GM18505 (cell line): ENCODE measurements around the gene TMEM258.

Experiments used
- ATAC-seq: cut with Tn5 transposase; IDR thresholded peaks from one replicate; pipeline ENCODE4 v1.9.1; 2021; ENCODE audit not compliant: unreplicated experiment
- POLR2A ChIP-seq: IDR thresholded peaks from 4 replicates; pipeline ENCODE4 v1.6.1; 2011; ENCODE audit warnings: borderline replicate concordance; ENCODE audit not compliant: insufficient read depth, insufficient read length; ENCODE audit errors: extremely low read depth

TMEM258 gene

DNA sequence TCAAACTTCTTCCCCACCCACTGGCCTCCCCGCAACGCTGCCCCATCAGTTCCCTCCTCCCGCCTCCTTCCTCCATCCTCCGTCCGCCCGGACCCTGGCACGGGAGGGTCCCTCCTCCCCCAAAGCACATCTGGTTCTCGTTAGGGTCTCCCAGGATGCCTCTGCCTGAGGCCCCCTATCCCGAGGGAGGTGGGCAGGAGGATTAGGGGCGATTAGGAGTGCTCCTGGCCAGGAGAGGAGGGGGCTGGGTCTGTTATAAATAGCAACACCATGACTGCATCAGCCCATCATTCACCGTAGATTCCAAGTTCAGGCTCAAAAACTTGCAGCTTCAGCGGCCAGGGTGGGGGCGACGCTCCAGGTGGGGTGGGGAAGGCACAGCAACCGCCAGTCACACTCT lies 29.6 kb downstream of the TMEM258 start:
- no peak for ATAC-seq

GRCh38 chr11:61762223-61762615 lies 30.2 kb downstream of the TMEM258 start:
- TF ChIP-seq POLR2A, result no peak
- ATAC-seq, result no peak

More for the DNA sequence above, 29.6 kb downstream of the TMEM258 start:
- no peak for TF ChIP-seq POLR2A

DNA sequence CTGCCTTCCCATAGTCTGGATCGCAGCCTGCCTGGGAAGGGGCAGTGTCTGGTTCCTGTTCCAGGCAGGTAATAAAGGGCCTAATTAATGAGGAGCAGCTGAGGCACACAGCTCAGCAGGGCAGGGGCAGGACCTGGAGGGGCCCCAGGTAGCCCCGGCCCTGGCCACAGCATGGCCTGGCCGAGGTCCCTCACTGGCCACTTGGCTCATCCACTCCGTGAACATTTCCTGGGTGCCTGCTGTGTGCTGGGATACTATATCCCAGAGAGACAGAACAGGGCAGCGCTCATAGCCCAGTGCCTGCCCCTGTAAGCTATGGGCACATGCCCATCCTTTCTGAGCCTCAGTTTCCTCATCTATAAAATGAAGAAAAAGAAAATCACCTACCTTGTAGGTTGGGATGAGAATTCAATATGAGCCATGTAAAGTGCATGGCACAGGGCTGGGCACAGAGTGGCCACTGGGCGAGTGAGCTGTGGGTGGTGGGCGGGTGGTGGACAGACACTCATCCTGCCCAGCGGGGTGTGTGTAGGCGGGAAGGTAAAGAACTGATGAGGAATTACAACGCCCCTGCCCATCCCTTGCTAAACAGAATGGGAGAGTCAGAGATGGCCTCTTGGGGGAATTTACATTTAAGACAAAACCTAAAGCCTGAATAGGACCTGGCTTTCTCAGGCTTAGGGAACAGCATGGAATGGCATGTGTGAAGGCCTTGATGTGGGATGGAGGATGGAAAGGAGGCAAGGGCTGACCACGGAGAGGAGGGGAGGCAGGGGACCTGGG lies 30.8 kb downstream of the TMEM258 start:
- TF ChIP-seq POLR2A, result no peak
- ATAC-seq, result no peak

DNA sequence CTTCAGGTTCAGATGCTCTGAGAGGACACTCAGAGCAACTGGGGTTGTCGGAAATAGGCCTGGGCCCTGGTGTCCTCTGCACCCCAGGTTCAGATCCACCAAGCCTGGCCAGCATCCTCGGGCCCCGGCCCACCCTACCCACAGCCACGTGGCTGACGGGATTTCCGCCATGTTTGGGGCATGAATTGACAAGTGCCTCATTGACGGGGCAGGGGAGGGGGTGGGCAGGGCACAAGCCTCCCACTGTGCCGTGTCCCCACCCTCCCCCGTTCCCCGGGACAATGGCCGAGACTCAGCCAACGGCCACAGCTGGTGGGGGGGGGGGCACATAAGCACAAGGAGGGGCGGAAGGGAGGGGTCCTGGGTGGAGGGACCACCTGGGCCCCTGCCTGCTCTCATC lies 31.5 kb downstream of the TMEM258 start:
- no peak for TF ChIP-seq POLR2A
- ATAC-seq, result no peak

DNA sequence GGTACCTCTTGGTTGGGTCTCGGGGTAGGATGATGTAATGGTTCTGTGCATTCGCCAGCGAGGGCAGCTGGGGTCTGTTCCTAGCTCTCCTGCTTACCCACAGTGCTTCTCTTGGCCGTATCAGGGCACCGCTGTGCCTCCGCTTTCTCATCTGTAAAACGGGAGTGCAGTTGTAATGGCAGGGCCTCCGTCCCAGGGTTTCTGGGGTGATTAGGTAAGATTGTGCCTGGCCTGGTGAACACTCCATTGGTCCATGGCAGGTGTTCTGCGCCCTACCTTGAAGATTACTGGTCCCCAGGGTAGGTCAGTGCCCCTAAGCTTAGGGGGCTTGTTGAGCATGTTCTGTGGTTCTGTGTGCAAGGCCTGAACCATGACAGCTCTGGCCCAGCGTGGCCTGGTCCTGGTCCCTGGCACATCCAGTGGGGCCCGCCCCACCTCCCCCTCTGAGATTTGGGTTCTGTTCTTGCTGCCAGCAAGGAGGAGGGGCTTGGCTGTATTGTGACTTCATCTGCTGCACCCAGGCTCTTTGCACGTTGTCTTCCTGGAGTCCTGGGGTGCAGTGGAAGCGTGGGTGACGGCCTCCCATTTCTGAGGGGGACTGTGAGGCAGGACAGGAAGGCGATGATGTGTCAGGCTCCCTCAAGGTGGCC lies 35.1 kb downstream of the TMEM258 start:
- ATAC-seq, result no peak
- no peak for TF ChIP-seq POLR2A

DNA sequence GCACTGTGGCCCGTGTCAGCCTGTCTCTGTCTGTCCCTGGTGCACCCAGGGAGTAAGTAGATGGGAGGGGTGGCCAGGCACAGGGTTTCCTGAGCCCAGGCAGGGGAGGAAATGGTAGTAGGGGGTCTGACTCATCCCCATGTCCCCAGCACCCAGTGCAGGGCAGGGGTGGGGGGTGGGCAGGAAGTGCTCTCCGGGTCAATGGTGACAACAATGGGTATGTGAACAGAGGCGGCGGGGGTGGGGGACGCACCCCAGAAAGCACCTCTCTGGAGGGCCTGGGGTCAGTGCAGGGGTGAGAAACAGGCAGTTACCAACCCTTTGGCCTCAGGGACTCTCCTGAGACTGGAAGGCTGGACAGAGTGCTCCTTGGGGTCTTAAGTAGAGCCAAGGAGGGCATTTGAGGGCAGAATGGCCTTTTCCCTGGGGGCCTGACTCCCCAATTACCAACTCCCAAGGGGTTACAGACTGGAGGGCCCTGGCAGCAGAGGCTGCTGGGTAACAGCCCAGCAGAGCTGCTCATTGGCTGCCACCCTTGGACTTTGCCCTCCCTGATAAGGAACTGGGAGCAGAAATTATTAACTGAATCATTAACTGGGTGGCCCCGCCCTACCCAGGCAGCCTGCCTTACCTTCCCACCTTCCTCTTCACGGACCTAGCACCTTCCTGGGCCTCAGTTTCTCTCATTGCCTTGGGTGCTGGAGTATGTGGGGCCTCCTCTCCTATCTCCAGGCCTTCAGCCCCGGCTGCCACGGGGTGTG lies 35.8 kb downstream of the TMEM258 start:
- peak; percentile 41 for TF ChIP-seq POLR2A
- no peak for ATAC-seq

DNA sequence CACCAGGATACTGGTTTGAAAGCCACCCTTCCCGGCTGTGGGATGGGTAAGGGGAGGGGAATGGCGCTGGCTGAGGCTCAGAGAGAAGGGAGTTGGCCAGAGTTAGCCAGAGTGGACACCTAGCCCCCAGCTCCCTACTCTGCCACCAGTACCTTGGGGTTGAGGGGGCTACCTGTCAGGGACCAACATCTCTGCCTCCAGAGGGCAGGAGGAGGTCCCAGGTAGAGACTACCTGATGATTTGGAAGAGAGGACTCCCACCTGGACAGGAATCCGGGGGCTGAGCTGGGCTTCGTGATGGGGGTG lies 36.3 kb downstream of the TMEM258 start:
- ATAC-seq, result no peak
- no peak for TF ChIP-seq POLR2A

DNA sequence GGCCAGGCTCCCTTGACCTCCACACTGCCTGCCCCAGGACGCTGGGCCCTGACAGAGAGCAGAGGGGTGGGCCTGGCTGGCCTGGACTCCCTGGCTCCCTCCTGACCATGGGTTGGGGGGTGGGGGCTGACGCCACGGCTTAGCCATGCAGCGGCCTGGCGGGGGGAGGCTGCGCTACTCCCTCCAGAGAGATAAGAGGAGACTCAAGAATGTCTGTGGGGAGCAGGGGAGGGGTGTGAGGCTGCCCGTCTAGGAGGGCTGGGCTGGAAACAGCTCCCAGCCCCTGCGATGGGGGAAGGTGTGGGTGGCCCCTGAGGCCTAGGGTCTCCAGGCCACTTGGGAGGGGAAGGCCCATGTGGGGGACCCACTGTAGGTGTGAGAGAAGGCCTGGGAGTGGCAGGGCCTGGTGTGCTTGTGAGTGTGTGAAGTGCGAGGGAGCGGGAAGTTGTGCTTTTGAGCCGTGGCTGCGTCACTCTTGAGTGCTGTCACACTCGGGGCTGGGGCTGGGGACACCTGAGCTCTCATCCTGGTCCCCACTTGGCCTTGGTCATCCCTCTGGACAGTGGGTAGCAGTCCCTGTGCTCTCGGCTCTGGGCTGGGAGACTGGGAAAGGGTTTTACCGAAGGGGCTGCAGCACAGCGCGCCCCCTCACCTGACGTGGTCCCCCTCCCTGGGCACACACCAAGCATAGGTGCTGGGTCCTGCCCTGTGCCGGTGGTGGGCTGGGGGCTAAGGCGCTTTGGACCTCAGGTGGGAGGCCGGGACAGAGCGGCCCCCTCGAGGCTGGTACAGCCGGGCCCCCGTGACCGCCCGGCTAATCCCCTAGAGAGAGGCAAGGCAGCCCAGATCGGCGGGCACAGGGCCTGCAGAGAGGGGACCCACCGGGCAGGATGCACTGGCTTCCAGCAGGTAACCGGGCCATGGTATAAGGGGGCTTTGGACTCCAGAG lies 37.6 kb downstream of the TMEM258 start:
- ATAC-seq, result no peak
- TF ChIP-seq POLR2A, result no peak

DNA sequence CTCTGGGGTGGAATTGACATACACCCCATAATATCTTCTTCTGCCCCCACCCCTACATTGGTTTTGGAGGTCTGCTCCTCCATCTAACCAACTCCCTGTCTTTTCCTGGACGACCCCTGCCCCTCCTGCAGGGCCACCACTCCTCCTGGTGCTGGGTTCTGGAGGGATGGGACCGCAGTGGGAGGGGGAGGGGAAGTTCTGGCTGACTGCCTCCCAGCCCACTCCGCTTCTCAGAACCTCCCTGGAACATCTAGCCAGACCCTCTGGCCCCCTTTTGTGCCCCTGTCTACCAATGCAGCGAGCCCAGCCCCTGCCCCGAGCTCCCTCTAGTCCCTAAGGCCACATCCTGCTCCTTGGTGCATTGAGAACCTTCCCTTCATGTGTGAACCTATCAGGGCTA lies 38.7 kb downstream of the TMEM258 start:
- ATAC-seq, result no peak
- no peak for TF ChIP-seq POLR2A

DNA sequence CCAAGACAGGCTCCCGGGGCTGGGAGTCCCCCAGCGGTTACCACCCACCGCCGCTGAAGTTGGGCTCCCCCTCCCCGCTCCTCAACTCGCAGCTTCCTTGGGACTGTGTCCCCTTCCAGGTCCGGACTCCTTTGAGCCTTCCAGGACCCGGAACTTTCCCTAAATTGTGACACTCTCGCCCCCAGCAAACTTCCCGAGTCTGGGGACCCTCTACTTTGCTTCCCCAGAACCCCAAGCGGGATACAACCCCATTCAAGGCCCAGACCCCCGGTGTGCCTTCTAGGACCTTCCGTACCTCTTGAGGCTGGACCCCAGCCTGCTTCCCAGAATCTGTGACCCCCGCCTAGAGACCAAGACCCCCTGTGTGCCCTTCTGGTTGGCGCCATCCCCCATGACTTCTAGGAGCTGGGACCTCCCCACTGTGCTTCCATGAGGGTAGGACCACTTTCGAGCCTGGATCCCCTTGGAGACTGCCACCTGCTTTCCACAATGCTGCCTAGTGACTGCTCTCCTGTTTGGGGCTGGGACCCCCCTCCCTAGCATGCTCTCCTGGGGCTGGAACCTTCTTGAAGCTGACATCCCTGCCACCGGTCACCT lies 39.4 kb downstream of the TMEM258 start:
- no peak for TF ChIP-seq POLR2A
- ATAC-seq, result no peak

DNA sequence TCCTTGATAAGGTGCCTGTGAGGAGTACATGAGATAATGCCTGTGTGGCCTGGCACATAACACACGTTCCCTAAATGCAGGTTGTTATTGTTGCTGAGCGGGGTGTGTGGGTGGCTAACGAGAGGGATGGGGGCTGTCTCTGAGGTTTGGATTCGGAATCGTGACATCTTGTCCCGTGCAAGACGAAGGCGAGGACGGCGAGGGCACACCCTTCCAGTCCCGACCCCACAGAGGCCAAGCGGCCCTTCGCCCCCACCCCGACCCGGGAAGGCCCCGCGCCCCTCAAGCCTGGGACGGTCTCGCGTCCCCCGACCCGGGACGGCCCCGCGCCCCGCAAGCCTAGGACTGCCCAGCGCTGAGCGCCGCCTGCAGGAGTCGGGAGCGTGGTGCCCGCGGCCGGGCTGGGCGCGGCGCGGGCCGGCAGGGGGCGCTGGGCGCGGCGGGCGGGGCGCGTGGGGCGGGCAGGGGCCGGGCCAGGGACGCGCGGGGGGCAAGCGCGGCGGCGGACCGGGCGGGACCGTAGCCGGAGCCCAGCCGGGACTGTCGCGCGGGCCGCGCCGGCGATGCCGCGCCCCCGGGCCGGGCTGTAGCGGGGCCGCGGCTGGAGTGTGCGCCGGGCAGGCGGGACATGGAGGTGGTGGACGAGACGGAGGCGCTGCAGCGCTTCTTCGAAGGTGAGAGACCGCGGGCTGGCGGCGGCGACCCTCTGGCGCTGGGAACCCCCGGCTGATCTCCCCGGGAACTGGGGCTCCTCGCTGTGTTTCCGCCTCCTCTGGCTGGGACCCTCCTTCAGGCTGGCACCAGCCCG lies 40.1 kb downstream of the TMEM258 start, which contains the start of gene MYRF:
MYRF (plus strand) TSS at position 520 of the 808 bp plus-strand sequence; CDS start at position 629, 109 bp downstream.
- peak; percentile 50 for ATAC-seq
- TF ChIP-seq POLR2A, result no peak

- ATAC-seq, result no peak
- no peak for TF ChIP-seq POLR2A
These were observed 41.0 kb downstream of the TMEM258 start for GRCh38 chr11:61751384-61751783.
